HCT116 (cell line): ENCODE results near the gene TPSD1. TPM values are rescaled to one million over a fixed set of nuclear protein-coding genes. Genes with fewer than 3 reads are reported as not detected.

Experiments
- ATAC-seq: fragments of 200-7000 bp; cut with Tn5 transposase; 2 replicates; pipeline ENCODE4 v1.9.1; 2020; ENCODE audit warnings: mild to moderate bottlenecking, moderate library complexity
- BruUV-seq: library from RNA; stranded (reverse); fragments of 400-500 nt; replicated peaks from 2 replicates; lab custom pipeline; 2021; lab: Mats Ljungman, UMichigan
- CTCF ChIA-PET: fragments of 300-600 bp; sonication (Branson Sonifier 250); formaldehyde crosslinking; loops from one replicate; lab custom pipeline; 2021; ENCODE audit warnings: antibody characterized with exemption; lab: Charles Lee
- POLR2A ChIA-PET: fragments of 300-600, 350-600 bp; sonication (Branson Sonifier 250); formaldehyde crosslinking; loops from one replicate; lab custom pipeline; 2021; ENCODE audit warnings: antibody characterized with exemption; lab: Charles Lee
- RAD21 ChIA-PET, 2 experiments: fragments of 300-600 bp; sonication (Branson Sonifier 250); formaldehyde crosslinking; loops; one replicate each; lab custom pipeline; 2023; ENCODE audit warnings: low total read pairs in 2 of 2; ENCODE audit not compliant: uncharacterized antibody in 2 of 2, unreplicated experiment in 2 of 2, low non-redundant PET in 1 of 2; lab: Charles Lee
- DNase-seq: peaks from one replicate; pipeline ENCODE4 v3.0.0-alpha.2; 2010; ENCODE audit warnings: low read depth, low spot score
- H2AFZ ChIP-seq: fragments of 200-600 bp; shearing (Covaris generic), sonication (generic); 2 replicates; pipeline ENCODE4 v1.6.1; 2017; ENCODE audit warnings: low read depth, mixed run types, mixed read lengths, antibody characterized with exemption, low read length; ENCODE audit not compliant: poor library complexity, severe bottlenecking
- H3K27ac ChIP-seq: 2 replicates; pipeline ENCODE4 v1.5.1; 2012; ENCODE audit warnings: low read depth, low read length
- H3K27me3 ChIP-seq: fragments of 200-600 bp; sonication (generic); 2 replicates; pipeline ENCODE4 v1.6.1; 2016; ENCODE audit warnings: mixed run types, low read length, mixed read lengths; ENCODE audit not compliant: insufficient read depth
- H3K36me3 ChIP-seq, 2 experiments: fragments of 200-500 bp in 1 of 2; fragments of 200-600 bp in 1 of 2; sonication (Bioruptor generic) in 1 of 2; sonication (generic) in 1 of 2; 2 replicates each; pipeline versions ENCODE4 v1.5.1 to v1.6.1; 2014 to 2016; ENCODE audit warnings: low read length in 2 of 2, inconsistent platforms in 1 of 2, mixed read lengths in 1 of 2, mixed run types in 1 of 2; ENCODE audit not compliant: insufficient read depth in 2 of 2, control insufficient read depth in 1 of 2
- H3K4me1 ChIP-seq, 2 experiments: fragments of 200-600 bp in 1 of 2; sonication (generic) in 1 of 2; 2 replicates each; pipeline versions ENCODE4 v1.5.1 to v1.6.1; 2012 to 2017; ENCODE audit warnings: low read length in 2 of 2, inconsistent platforms in 1 of 2, mild to moderate bottlenecking in 1 of 2, mixed read lengths in 1 of 2, mixed run types in 1 of 2, moderate library complexity in 1 of 2; ENCODE audit not compliant: insufficient read depth in 2 of 2, control insufficient read depth in 1 of 2
- H3K4me2 ChIP-seq: fragments of 200-600 bp; sonication (generic); 2 replicates; pipeline ENCODE4 v1.6.1; 2017; ENCODE audit warnings: mixed run types, low read length, mixed read lengths
- H3K4me3 ChIP-seq, 2 experiments: fragments of 200-600 bp in 1 of 2; sonication (generic) in 1 of 2; replicated peaks in 1 of 2; 2 replicates each; pipeline ENCODE4 v1.5.1; 2011 to 2016; ENCODE audit warnings: low read length in 2 of 2, control low read depth in 1 of 2, low read depth in 1 of 2, mild to moderate bottlenecking in 1 of 2, mixed read lengths in 1 of 2, mixed run types in 1 of 2
- H3K79me2 ChIP-seq: fragments of 200-600 bp; sonication (generic); 2 replicates; pipeline ENCODE4 v1.6.1; 2017; ENCODE audit warnings: mild to moderate bottlenecking, mixed run types, low read length, moderate library complexity, mixed read lengths; ENCODE audit not compliant: insufficient read depth
- H3K9ac ChIP-seq: fragments of 200-600 bp; sonication (generic); 2 replicates; pipeline ENCODE4 v1.6.1; 2016; ENCODE audit warnings: low read length, mixed read lengths
- H3K9me2 ChIP-seq: fragments of 200-600 bp; sonication (generic), shearing (Covaris generic); 2 replicates; pipeline ENCODE4 v1.6.1; 2017; ENCODE audit warnings: mixed run types, mild to moderate bottlenecking, moderate library complexity; ENCODE audit not compliant: insufficient read depth
- H3K9me3 ChIP-seq, 2 experiments: fragments of 200-500 bp in 1 of 2; fragments of 200-600 bp in 1 of 2; sonication (Bioruptor generic) in 1 of 2; sonication (generic) in 1 of 2; 2 replicates each; pipeline ENCODE4 v1.6.1; 2014 to 2017; ENCODE audit warnings: low read length in 2 of 2, mixed read lengths in 2 of 2, inconsistent platforms in 1 of 2, low read depth in 1 of 2, mild to moderate bottlenecking in 1 of 2, mixed run types in 1 of 2, moderate library complexity in 1 of 2; ENCODE audit not compliant: control insufficient read depth in 1 of 2, insufficient read depth in 1 of 2
- H4K20me1 ChIP-seq: fragments of 200-600 bp; sonication (generic), shearing (Covaris generic); 2 replicates; pipeline ENCODE4 v1.6.1; 2017; ENCODE audit warnings: mixed run types, mild to moderate bottlenecking, moderate library complexity; ENCODE audit not compliant: insufficient read depth
- CEBPB ChIP-seq: IDR thresholded peaks from 2 replicates; pipeline ENCODE4 v1.6.1; 2012; ENCODE audit warnings: low read depth
- EZH2phosphoT487 ChIP-seq: fragments of 200-600 bp; IDR thresholded peaks from 2 replicates; pipeline ENCODE4 v1.6.1; 2018; ENCODE audit warnings: antibody characterized with exemption, borderline replicate concordance
- FOSL1 ChIP-seq: IDR thresholded peaks from 2 replicates; pipeline ENCODE4 v1.6.1; 2012; ENCODE audit warnings: low read depth
- POLR2A ChIP-seq: IDR thresholded peaks from 2 replicates; pipeline ENCODE4 v1.7.0; 2011; ENCODE audit warnings: borderline replicate concordance; ENCODE audit not compliant: insufficient read depth, insufficient read length; ENCODE audit errors: extremely low read depth
- YY1 ChIP-seq: IDR thresholded peaks from 2 replicates; pipeline ENCODE4 v1.6.1; 2011; ENCODE audit warnings: low read length, low read depth, moderate library complexity, mild to moderate bottlenecking; ENCODE audit not compliant: insufficient replicate concordance; ENCODE audit errors: extremely low read depth
- intact Hi-C: fragments of 100-400 bp; cut with micrococcal nuclease; formaldehyde crosslinking; loops from 2 replicates; pipeline ENCODE4 v1.10.0; 2022
- total RNA-seq: library from RNA; stranded (reverse); gene quantifications from one replicate; pipeline ENCODE4 v1.2.1, GENCODE V29; 2021; ENCODE audit not compliant: unreplicated experiment
- TF ChIP-seq, protein P1 (sequence below): IDR thresholded peaks from 2 replicates; pipeline ENCODE4 v1.6.1; 2011; ENCODE audit warnings: mild to moderate bottlenecking, low read length, moderate library complexity; ENCODE audit not compliant: insufficient replicate concordance; ENCODE audit errors: extremely low read depth

Gene TPSD1
- total RNA-seq, 1 experiment from 2014 or later, result not detected

DNA sequence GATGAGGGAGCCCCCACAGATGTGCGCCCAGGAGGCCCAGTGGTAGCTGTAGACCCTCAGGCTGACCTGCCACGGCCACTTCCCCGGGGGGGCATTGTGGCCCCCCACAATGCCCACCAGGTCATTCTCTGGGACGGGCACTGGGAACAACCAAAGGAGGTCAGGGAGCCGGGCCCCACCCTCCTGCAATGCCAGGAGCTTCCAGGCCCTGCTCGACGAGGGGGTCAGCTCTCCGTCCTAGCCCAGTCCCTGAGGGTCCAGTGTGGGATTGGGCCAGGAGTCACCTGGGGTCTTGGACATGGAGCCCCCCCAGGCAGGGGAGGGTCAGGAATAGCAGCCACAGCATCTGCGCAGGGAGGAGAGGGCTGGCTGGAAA, 7.0 kb downstream of the TPSD1 start (continued):
- TF ChIP-seq, protein P1, sequence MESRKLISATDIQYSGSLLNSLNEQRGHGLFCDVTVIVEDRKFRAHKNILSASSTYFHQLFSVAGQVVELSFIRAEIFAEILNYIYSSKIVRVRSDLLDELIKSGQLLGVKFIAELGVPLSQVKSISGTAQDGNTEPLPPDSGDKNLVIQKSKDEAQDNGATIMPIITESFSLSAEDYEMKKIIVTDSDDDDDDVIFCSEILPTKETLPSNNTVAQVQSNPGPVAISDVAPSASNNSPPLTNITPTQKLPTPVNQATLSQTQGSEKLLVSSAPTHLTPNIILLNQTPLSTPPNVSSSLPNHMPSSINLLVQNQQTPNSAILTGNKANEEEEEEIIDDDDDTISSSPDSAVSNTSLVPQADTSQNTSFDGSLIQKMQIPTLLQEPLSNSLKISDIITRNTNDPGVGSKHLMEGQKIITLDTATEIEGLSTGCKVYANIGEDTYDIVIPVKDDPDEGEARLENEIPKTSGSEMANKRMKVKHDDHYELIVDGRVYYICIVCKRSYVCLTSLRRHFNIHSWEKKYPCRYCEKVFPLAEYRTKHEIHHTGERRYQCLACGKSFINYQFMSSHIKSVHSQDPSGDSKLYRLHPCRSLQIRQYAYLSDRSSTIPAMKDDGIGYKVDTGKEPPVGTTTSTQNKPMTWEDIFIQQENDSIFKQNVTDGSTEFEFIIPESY, result no peak

DNA sequence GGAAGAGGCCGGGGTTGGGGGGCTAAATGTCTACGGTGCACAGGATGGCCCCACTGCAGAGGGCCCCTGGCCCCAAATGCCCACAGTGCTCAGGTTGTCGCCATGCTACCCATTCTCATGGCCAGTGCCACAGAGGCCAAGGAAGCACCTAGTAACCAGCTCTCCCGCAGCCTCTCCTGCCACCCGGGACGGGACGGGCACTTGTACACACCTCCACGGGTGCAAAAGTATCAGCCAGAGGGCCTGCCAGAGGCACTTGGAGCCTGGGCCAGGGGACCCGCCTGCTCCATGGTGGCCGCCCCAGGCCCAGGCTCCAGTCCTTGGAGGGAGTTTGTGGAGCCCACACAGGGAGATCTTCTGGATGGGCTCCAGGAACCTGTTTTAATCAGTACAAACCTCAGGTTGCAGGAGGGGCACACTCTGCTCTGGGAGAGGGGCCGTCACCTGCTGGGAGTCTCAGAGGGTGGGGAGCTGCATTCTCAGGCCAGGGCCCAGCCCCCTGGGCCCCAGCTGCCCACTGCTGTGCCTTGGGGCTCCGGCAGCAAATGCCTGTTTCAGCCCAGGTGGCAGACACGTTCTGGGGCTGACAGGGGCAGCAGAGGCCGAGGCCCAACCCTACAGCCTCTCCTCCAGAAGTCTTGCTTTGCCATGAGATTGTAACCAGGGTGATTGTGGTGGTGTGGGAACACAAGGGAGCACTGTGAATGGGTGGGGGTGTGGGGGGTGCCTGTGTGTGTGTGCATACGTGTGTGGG, 7.9 kb downstream of the TPSD1 start:
- Histone ChIP-seq H3K79me2 (no peaks in the 10 kb centered on the region), H3K4me3 (no peak overlapping the region), H2AFZ (no peak overlapping the region), H4K20me1 (no peaks in the 10 kb centered on the region), H3K9me3 (no peaks in the 10 kb centered on the region; a peak in 1 of 4 replicates), H3K9me2 (no peaks in the 10 kb centered on the region), H3K27ac (no peak overlapping the region), H3K4me2 (no peak overlapping the region), H3K36me3 (no peaks in the 10 kb centered on the region), H3K9ac (no peak overlapping the region), H3K27me3 (peaks cover 4% of the 10 kb centered on the region; the same call in 1 of the 2 replicates), H3K4me1 (peaks cover 4 to 6% of the 10 kb centered on the region in 2 experiments; a peak in 3 of 4 replicates)
- intact Hi-C loops, result no loop called here
- POLR2A ChIA-PET, result no interaction called here
- BruUV-seq, result no TSS peak
- DNase-seq (no peak), ATAC-seq (no peak)
- TF ChIP-seq EZH2phosphoT487 (no peak), FOSL1 (no peak), CEBPB (no peak), YY1 (no peak), POLR2A (no peak)
- RAD21 ChIA-PET, result no interaction called here
- CTCF ChIA-PET, result no interaction called here
